PC-3 (cell line): Measurements from ENCODE around the gene FAM120B.

Experiments
- CTCF ChIP-seq: fragments of 300-600 bp; sonication (generic); conservative IDR thresholded peaks from 2 replicates; pipeline ENCODE4 v1.5.1; 2017; ENCODE audit warnings: antibody characterized with exemption, low read depth, mild to moderate bottlenecking, low read length
- EZH2phosphoT487 ChIP-seq: fragments of 300-600 bp; sonication (generic); IDR thresholded peaks from 2 replicates; pipeline ENCODE4 v1.6.1; 2018; ENCODE audit warnings: mild to moderate bottlenecking, antibody characterized with exemption, low read length, borderline replicate concordance

DNA sequence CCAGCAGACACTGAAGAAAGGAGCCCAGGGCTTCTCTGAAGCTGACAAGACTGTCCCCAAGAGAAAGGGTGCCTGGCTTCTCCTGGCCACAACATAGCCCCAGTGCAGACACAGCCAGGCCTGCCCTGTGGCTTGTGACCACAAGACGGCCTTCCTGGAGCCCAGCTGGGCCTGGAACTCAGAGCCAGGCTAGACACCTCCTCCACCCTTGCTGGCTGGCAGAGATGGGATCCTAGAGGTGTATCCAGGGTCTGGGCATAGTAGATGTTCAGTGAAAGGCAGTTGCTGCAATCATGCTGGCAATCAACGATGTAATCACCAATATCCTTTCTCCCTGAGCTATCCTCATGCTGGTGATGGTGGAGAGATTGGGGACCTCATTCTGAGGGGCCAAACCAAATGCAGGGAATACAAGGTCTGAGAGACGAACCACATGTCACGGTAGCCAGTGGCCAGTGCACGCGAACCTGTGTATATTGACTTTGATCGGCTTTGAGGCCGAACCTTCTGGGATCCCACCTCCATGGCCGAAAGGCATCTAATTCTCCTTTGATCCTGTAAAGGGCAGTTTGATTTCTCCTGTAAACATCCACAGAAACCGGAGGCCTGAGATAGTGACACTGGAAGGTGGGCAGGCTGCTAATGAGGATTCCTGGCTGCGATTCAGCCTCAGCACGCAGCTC, 131.3 kb downstream of the FAM120B start:
- TF ChIP-seq CTCF (no peak), EZH2phosphoT487 (no peak)
